HuH-7 (cell line): ENCODE data around the gene MDN1.
A peak's percentile ranks its signal among the peaks of the same experiment; 100 is the strongest.
"Not testable (repeated sequence)": the region's sequence is repeated elsewhere in the genome, so short reads cannot be mapped to it uniquely, and the experiment has no call there.

Experiments used
- DNase-seq: peaks from one replicate; pipeline ENCODE4 v3.0.0; 2011; ENCODE audit warnings: low spot score

MDN1 gene

DNA sequence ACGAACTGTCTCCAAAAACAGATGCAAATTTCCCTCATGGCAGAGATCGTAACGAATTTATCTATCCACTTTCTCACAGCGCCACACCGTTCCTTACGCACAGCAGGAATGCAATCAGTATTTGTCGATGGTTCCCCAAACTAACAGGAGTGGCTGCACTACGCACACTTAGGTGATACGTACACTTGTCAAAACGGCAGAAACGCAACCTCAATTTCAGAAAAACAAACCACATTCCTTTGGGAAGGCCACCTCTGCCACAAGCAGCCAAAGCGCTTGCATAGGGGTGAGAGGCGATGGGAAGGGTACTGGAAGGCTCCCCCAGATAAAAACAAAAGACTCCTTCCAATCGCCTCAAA, 638 bp downstream of the MDN1 start:
- DNase-seq, result peak; percentile 12

DNA sequence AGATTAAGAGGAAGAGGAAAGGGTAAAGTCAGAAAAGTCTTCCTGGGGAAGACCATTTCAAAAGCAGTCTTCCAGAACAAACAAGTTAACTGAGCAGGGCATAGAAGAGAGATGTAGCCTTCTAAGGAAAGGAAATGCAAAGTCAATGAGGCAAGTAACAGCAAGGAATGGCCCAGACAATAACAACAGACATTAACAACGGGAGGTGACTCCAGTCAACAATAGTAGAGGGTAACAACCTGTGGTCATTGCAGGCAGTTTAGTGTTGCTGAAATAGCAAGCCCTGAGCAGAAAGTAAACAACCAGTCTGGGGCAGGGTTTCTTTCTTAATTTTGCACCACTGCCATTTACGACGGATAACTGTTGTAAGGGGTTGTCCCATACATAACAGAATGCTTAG, 2.1 kb downstream of the MDN1 start:
- peak; percentile 26 for DNase-seq

- DNase-seq, result not testable (repeated sequence)
Measured at GRCh38 chr6:89813422-89813821, 6.2 kb downstream of the MDN1 start.

DNA sequence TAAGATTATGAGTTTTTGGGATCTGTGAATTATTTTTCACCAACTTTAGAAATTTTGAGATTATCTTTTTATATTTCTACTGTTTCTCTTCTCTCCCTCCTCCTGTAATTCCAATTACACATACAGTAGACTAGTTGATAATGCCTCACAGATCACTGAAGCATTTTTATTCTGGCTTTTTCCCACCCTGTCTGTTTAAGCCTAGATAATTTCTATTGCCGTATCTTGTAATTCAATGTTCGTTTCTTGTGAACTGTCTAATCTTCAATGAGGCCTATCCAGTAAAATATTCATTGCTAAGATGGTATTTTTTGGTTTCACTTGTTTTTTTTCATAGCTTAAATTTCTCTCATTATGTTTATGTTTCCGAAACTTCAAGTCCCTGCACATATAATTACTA, 12.0 kb downstream of the MDN1 start:
- DNase-seq, result no peak

- no peak for DNase-seq
Measured at GRCh38 chr6:89805814-89806371, 13.7 kb downstream of the MDN1 start.

GRCh38 chr6:89803271-89803670, 16.3 kb downstream of the MDN1 start:
- no peak for DNase-seq

DNA sequence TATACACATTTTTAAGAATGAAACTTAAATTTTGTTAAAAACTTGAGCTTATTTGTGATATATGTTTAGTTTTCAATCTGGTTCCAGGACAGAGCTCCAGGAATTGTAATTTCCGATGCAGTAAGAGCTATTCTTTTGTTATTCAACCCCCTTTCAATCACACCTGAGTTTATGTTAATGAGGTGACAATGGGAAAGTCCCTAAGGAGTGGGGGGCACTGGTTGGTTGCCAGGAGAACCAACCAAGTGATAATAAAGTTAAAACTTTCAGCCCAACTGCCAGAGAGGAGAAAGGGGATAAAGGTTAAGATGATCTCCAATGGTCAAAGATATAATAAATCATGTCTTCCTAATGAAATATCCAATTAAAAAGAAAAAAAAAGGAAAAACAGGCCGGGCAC, 19.8 kb downstream of the MDN1 start:
- DNase-seq, result no peak

DNA sequence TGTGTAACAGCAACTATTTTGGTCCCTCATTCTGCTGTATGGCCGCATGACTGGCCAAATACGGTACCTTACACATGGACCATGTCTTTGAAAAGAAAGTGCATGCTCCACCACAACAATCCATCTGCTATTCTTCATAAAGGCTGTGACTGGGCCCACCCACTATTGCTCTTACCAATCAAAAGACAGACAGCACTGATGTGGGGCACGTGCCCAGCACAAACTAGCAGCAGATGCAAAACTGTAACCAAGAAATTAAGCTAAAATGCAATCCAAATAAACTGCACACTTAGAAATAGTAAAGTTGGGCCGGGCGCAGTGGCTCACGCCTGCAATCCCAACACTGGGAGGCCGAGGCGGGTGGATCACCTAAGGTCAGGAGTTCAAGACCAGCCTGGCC, 20.5 kb downstream of the MDN1 start:
- DNase-seq, result no peak

DNA sequence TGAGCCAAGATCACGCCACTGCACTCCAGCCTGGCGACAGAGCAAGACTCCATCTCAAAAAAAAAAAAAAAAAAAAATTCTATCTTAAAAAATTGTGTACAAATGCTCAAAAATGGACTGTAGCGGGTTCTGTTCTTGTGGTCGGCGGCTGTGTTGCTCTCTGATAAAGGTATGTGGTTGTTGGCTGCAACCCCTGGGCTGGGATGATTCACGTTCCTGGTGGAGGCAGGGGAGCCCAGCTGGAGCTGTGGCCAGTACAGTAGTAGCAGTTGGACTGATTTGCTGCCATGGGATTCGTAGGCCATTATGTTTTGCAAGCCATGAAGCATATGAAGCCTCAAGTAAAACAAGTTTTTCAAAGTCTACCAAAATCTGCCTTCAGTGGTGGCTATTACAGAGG, 22.3 kb downstream of the MDN1 start:
- no peak for DNase-seq

DNA sequence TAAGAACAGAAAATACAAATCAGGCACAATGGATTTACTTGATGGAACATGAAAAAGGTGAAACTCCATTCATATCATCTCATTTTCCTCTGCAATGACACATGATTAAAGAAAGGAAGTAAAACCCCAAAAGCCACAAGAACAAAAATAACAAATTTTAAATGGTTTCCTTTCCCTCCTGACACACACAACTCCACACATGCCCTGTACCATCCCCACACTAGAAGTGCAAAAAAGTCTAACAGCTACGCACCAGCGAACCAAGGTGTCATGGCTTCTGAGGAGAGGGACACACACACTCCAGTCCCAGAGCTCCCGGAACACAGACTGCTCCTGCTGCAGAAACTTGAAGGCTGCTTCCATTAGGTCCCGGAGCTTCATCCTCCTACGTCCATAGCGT, 25.3 kb downstream of the MDN1 start:
- DNase-seq, result no peak

GRCh38 chr6:89793586-89793985, 26.0 kb downstream of the MDN1 start:
- DNase-seq, result no peak

DNA sequence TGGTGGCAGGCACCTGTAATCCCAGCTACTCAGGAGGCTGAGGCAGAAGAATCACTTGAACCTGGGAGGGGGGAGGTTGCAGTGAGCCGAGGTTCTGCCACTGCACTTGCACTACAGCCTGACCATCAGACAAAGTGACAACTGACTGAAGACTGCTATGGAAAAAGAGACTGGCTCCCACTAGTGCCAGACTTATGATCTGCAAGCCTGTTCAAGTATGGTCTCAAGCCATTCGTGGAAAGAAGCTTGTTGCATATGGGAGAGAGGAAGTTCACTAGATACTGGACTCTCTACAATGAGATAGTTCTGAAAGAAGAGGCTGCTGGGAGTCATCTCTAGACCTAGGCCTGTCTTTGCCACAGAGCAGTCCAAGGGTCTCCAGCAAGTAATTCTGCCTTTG, 26.7 kb downstream of the MDN1 start:
- peak; percentile 64 for DNase-seq

GRCh38 chr6:89790403-89790802, 29.2 kb downstream of the MDN1 start:
- no peak for DNase-seq

DNA sequence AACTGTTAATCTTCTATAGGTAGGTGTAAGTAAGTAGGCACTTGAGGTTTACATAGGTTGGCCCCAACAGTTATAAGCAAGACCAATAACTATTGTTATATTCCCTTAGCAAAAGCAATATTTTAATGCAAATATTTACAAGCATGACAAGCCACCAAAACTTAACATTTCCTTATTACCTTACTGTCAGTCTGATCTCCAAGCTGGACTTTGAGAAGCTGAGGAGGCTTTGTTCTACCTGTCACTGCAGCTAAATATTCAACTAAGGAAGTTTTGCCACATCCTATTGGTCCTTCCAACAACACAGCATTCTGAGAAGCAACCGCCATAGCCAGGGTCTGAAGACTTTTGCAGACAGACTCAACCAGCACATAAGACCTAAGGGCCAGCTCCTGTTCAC, 29.6 kb downstream of the MDN1 start:
- DNase-seq, result no peak

DNA sequence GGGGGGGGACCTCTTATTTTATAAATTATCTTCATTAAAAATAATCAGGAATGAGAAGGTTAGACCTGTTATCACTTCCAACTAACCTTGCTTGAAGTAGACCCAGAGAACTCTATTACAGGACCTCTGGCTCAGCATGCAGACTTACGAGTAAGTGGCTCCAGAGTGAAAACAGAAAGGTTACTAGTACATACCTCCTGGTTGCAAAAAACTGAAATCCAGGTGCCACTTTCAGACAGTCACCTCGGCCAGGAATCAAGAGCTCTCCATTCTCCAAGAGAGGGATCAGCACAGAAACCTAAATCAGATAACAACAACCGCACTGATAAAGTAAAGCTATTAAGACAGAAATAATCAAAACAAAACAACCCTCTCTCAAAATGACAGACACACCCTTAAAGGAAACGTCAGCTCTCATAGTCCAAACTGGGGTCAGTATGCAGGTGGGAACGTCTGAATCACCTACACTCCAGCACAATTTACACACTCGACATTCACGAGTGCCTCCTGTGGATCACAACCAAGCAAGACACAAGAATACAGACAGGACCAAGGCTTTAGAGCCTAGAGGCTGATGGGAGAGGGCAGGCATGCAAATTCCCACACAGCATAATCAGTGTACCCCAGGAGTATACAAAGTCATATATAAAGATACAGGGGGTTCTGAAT, 31.8 kb downstream of the MDN1 start:
- DNase-seq, result no peak

DNA sequence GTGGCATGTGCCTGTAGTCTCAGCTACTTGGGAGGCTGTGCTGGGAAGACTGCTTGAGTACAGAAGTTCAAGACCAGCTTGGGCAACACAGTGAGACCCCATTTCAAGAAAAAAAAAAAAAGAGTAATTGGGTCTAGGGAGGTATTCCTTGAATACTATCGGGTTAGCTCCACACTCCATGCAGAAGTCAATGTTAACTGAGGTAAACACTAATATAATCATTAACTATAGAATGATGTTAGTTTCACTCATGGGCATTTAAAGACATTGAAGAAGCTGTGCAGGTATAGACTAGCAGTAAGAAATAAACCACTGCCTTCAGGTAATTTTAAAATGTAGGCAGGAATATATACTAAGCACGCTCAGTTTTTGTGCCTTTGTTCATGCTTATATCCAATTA, 32.6 kb downstream of the MDN1 start:
- DNase-seq, result peak; percentile 12

GRCh38 chr6:89784838-89785237, 34.8 kb downstream of the MDN1 start:
- no peak for DNase-seq

GRCh38 chr6:89783293-89783692, 36.3 kb downstream of the MDN1 start:
- DNase-seq, result not testable (repeated sequence)

GRCh38 chr6:89782222-89782621, 37.4 kb downstream of the MDN1 start:
- DNase-seq, result no peak

GRCh38 chr6:89781070-89782034, 38.2 kb downstream of the MDN1 start:
- no peak for DNase-seq

DNA sequence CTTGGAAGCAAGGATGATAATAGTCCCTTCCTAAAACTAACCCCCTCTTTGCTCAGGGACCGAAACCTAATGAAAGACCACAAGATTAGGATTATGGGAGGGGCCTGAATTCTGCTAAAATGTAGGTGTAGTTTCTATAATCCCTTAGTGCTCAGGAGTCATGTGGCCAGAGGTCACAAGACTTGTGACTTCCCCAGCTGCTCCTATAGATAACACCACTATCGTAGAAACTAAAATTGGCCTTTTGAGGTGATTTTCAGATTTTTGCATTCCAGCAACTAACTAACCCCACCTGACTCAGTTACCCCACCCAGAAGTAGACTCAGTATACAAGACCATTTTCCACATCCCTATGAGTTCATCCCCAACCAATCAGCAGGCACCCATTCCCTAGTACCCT, 42.1 kb downstream of the MDN1 start:
- no peak for DNase-seq

DNA sequence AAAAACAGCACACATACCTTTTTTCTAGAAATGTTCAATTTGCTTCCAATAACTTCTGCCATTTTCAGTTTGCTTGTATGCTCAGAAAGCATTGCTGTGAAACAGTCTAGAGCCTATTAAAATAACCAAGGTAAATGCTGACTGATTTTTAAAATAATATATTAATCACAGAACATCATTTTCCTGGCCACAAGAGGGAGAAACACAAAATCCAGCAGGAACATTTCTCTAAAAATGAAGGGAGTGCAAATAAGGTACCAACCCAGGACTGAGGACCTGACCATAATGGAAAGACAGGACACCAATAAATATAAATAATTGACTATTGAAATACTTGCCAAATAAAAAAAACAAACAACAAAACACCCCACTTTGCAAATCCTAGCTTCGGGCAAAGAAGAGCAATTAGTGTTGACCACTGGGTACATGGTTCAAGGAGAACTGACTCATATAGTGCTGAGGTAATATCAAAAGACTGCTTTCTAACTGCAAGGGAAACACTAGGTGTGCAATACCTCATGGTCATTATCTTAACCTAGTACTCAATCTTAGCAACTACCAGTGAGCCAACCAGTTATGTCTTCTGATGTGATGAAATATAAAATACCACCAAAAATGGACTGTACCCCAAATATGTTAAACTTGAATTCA, 42.9 kb downstream of the MDN1 start:
- DNase-seq, result no peak

GRCh38 chr6:89775150-89775549, 44.4 kb downstream of the MDN1 start:
- DNase-seq, result no peak
